Measurements from ENCODE around the gene OPRM1.

- TF ChIP-seq CTCF (IDR thresholded peaks at IDR 0.05) (no peak), POLR2A (IDR thresholded peaks at IDR 0.05) (no peak)
These were observed 20.1 kb downstream of the OPRM1 start for GRCh38 chr6:154058963-154059680.
